ENCODE measurements around the gene PTOV1. TPM values are rescaled to one million over a fixed set of nuclear protein-coding genes. Genes with fewer than 3 reads are reported as not detected.

PTOV1 gene
- total RNA-seq, 2 donors from 2014 or later, result 63.8 to 73.3 TPM

DNA sequence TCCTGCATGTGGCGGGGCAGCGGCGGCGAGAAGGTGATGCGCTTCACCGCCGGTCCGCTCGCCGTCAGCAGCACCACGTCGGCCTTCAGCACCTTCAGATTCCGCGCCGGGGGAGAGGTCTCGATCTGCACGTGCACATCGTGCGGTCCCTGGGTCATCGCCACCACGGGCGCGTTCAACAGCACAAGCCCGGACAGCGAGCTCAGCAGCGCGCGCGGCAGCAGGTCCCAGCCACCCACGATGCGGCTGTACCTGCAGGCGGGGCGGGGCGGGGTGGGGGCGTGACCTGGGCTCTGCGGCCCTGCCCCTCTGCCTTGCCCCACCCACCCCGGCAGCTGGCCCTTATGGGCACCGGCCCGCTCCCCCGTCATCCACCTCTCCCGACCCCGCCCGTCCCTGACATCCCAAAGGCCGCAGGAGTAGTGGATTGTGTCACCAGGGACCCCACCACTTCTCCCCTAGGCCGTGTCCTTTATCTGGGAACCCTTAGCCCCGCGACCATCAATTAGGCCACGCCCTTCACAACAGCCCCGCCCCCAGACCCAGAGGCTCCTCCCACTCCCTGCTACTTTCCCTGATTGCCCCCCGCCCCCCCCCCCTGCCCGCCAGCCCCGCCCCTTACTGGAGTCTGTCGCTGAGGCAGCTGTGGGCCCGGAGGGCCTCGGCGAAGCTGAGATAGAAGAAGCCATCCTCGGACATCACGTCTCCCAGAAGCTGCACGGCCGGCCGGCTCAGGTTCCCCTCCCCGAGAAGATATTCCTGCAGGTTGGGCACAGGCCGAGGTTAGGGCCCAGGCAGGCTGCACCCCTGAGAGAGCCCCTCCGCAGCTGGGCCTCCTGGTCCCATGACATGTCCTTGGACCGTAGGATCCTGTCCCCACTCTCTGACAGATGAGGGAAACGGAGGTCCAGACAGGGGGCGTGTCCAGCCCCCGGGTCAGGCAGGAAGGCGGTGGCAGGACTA lies 39.7 kb downstream of the PTOV1 start:
- Mint-ChIP-seq H3K9me3 (no peaks in the 10 kb centered on the region), H3K27ac (no peak overlapping the region), H3K36me3 (ENCODE audit: insufficient read depth in 2 of 2) (peaks cover 13% of the 10 kb centered on the region in 2 donors), H3K27me3 (ENCODE audit: low read depth) (no peaks in the 10 kb centered on the region), H3K4me1 (ENCODE audit: low read depth) (peaks cover 46% of the 10 kb centered on the region), H3K4me3 (peak overlapping the region; percentile 80 to 87)
- peak; percentile 63 to 64 for DNase-seq
- peak; percentile 73 to 76 for ATAC-seq (replicated peaks in 1 of 2)

DNA sequence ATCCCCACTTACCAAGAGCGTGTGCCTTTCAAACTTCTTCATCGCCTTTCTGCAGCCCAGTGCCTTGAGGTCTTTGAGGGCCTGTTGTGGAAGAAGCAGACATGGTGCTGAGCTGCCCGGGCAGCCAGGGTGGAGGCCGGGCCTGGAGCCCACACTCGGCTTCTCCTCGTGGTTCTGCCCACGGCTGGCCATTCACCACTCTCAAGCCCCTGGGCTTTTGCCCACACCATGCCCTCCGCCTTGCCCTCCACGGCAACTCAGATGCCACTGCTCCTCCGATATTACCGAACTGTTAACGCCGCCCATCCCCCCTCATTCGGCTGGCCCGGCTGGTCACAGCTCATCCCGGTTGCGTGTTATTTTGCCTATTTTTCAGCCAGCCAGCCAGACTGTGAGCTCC lies 40.4 kb downstream of the PTOV1 start:
- H3K4me1 Mint-ChIP-seq (ENCODE audit: low read depth), result peaks cover 53% of the 10 kb centered on the region
- H3K27ac Mint-ChIP-seq, result no peak overlapping the region
- peak overlapping the region; percentile 33 to 40 for H3K4me3 Mint-ChIP-seq
- H3K27me3 Mint-ChIP-seq (ENCODE audit: low read depth), result no peaks in the 10 kb centered on the region
- ATAC-seq (replicated peaks in 1 of 2), result no peak
- H3K9me3 Mint-ChIP-seq, result no peaks in the 10 kb centered on the region
- no peak for DNase-seq
- peaks cover 13% of the 10 kb centered on the region in 2 donors for H3K36me3 Mint-ChIP-seq (ENCODE audit: insufficient read depth in 2 of 2)

DNA sequence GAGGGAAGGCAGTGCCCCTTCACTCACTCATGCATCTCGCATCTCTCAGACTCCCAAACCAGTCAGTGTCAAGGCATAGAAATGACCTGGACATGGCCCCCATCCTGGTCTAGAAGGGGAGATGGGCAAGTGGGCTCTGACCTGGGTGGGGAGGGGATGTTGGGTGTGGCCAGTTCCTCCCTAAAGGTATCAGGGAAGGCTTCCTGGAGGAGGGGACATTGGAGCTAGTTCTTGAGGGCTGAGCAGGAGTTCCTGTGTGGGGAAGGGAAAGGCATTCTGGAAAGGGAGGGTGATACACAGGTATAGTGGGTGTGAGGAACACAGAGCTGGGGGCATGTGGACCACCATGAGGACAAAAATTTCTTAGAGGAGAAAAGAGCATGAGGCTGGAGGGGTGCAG lies 41.8 kb downstream of the PTOV1 start:
- Mint-ChIP-seq H3K27ac (peak overlapping the region; percentile 41), H3K9me3 (no peaks in the 10 kb centered on the region), H3K27me3 (ENCODE audit: low read depth) (no peaks in the 10 kb centered on the region), H3K4me3 (peak overlapping the region; percentile 59 to 61), H3K36me3 (ENCODE audit: insufficient read depth in 2 of 2) (peaks cover 13% of the 10 kb centered on the region in 2 donors), H3K4me1 (ENCODE audit: low read depth) (peaks cover 67% of the 10 kb centered on the region)
- DNase-seq, result no peak
- no peak for ATAC-seq (replicated peaks in 1 of 2)

DNA sequence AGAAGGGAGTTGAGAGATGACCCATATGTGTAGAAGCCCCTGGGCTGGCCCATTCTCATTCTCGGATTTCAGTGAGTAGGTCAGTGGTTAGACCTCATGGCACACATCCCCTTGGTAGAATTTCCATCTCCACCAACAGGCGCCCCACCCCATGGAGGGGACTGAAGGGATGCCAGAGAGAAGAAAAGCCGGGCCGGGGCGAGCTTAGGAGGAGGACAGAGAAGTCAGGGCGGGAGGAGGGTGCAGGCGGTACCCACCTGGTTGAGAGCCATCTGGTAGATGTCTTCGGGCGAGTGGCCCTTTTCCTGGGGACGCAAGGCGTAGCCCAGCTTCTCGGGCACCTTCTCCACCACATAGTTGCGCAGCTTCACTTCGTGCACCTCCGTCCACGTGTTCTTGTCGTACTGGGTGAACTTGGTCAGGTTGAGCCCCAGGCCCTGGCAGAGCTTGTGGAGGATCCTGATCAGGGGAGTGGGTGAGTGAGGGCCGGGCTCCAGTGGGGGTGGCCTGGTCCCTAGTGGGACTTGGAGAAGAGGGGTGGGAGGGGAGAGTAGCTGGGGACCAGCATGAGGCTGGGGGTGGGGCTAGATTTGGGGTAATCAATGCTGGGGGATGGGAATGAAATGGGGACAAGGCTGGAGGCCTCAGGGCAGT lies 43.2 kb downstream of the PTOV1 start:
- Mint-ChIP-seq H3K4me3 (peak overlapping the region; percentile 81 to 87), H3K27me3 (ENCODE audit: low read depth) (no peaks in the 10 kb centered on the region), H3K27ac (peak overlapping the region; percentile 90), H3K36me3 (ENCODE audit: insufficient read depth in 2 of 2) (peaks cover 8 to 11% of the 10 kb centered on the region in 2 donors), H3K4me1 (ENCODE audit: low read depth) (peaks cover 77% of the 10 kb centered on the region), H3K9me3 (no peaks in the 10 kb centered on the region)
- DNase-seq, result peak in 1 of 2 donors; percentile 49
- no peak for ATAC-seq (replicated peaks in 1 of 2)

DNA sequence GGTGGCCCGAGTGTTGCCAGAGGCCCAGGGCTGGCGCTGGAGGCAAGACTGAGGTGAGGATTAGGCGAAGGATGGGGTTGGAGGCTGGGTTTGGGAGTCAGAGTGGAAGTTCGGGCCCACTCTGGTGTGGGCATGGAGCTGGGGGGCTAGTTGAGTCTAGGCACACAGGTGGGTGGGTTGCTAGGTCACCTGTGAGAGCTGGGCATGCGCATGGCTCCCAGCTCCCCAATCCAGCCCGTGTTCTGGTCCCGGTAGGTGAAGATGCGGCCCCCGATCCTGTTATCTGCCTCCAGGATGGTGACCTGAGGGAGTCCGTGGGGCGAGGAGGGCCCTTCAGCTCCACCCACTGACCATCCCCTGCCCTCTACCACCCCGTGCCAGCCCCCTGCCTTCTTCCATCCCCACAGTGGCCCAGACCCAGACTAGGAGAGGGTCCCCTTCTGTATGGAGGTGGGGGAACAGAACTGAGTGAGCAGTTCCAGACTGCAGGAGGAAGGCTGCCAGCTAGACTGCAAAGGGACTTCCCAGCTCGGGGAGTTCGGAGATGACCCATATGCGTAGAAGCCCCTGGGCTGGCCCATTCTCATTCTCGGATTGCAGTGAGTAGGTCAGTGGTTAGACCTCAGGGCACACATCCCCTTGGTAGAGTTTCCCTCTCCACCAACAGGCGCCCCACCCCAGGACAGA lies 44.1 kb downstream of the PTOV1 start:
- H3K4me3 Mint-ChIP-seq, result peak overlapping the region; percentile 81 to 87
- H3K27ac Mint-ChIP-seq, result peak overlapping the region; percentile 90
- H3K4me1 Mint-ChIP-seq (ENCODE audit: low read depth), result peaks cover 76% of the 10 kb centered on the region
- ATAC-seq (replicated peaks in 1 of 2) (peak; percentile 38 to 57), DNase-seq (peak; percentile 76)
- no peaks in the 10 kb centered on the region for H3K27me3 Mint-ChIP-seq (ENCODE audit: low read depth)
- H3K36me3 Mint-ChIP-seq (ENCODE audit: insufficient read depth in 2 of 2), result peaks cover 5 to 9% of the 10 kb centered on the region in 2 donors
- no peaks in the 10 kb centered on the region for H3K9me3 Mint-ChIP-seq

DNA sequence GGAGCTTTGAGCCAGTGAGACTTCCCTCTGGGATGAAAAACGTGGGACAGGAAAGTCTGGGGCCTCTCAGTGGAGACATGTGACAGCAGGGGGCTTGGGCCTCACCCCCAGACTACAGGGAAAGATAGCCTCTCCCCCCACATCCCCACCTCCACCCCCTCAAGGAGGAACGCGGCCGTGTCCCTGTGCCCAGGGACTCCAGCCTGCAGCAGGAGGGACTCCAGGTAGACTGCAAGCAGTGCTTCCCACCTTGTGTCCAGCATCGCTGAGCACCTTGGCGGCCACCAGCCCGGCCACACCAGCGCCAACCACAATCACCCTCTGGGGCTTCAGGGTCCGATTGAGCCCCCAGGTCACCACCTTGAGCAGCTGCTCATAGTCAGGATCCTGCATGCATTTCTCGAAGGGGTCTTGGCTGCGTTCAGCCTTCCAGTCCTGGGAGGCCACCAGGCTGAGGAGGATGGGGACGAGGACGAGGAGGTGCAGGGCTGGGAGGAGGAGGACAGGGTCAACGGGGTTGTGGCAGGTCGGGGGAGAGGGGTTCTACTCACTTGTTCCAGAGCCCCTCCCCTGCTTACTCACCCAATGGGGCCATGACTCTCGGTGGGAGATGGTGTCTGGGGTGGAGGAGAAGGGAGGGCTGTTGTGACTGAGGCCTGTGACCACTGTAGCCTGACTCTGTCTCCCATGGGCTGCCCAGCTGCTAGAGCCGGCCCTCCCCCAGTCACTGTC lies 44.8 kb downstream of the PTOV1 start:
- H3K27ac Mint-ChIP-seq, result peak overlapping the region; percentile 80
- no peaks in the 10 kb centered on the region for H3K27me3 Mint-ChIP-seq (ENCODE audit: low read depth)
- H3K4me1 Mint-ChIP-seq (ENCODE audit: low read depth), result peaks cover 81% of the 10 kb centered on the region
- H3K36me3 Mint-ChIP-seq (ENCODE audit: insufficient read depth in 2 of 2), result peaks cover 5 to 9% of the 10 kb centered on the region in 2 donors
- ATAC-seq (replicated peaks in 1 of 2) (peak; percentile 12 to 24), DNase-seq (peak; percentile 50 to 57)
- H3K4me3 Mint-ChIP-seq, result peak overlapping the region; percentile 81 to 87
- no peaks in the 10 kb centered on the region for H3K9me3 Mint-ChIP-seq

DNA sequence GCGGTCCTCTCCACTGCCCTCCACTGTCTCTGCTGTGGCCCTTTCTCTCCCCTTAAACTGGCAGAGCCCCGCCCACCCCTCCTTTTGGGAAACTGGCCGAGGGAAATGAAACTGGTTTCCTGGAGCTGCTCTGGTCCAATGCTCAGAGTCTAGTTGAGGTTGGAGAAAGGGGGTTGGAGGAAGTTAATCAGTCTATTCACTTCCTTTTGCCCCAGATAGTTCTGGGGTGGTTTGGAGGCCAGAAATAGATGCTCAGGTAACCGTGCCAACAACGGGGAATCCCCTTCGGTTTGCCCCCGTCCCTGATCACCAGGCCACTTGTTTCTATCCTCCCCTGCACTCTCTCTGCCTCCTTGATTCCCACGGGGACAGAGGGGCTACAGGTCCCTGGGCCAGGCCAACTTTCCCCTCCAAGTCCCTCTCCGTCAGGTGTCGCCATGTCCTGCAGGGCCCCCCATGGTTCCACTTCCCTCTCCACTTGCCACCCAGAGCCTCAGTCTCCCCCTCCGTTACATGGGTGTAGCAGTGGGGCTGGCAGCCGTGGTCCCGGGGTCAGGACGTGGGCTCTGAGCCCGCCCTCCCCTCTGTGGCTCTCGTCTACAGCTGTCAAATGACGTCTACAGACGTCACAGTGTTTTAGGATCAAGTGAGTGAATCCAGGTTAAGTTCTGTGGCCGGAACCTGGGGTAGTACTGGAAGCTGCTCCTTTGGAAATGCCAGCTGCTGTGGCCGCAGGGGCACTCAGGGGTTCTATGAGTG lies 46.1 kb downstream of the PTOV1 start, which contains the start of gene IL4I1:
TSS of gene IL4I1 (minus strand) at position 25 of the 759 bp plus-strand sequence. CDS start 727 bp downstream, outside the sequence.
- Mint-ChIP-seq H3K9me3 (no peaks in the 10 kb centered on the region), H3K27me3 (ENCODE audit: low read depth) (no peaks in the 10 kb centered on the region), H3K4me3 (peak within 1 kb of the TSS; percentile 81 to 87), H3K36me3 (ENCODE audit: insufficient read depth in 2 of 2) (peaks cover 2 to 9% of the 10 kb centered on the region in 2 donors), H3K27ac (peak within 1 kb of the TSS; percentile 80), H3K4me1 (ENCODE audit: low read depth) (peaks cover 79% of the 10 kb centered on the region)
- peak; percentile 71 to 74 for DNase-seq
- peak; percentile 55 to 63 for ATAC-seq (replicated peaks in 1 of 2)

DNA sequence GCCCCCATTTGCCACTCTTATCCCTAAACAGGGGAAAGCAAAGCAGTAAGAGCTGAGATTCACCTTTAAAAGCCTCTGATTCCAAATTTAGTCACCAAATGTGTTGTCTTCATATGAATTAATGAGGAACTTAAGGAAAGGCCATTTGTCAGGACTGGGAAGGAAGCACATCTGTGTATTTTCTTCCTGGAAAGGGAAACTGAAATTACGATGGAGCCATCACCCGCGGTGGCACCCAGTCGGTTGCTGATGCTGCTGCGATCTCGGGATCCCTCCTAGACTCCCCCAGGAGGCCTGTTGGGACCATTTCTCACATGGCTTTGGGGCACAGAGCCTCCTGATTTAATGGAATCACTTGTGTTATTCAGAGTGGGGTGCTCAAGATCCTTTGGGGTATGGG lies 53.2 kb downstream of the PTOV1 start:
- H3K4me3 Mint-ChIP-seq, result peak overlapping the region in 1 of 2 donors; percentile 49
- no peak overlapping the region for H3K27ac Mint-ChIP-seq

DNA sequence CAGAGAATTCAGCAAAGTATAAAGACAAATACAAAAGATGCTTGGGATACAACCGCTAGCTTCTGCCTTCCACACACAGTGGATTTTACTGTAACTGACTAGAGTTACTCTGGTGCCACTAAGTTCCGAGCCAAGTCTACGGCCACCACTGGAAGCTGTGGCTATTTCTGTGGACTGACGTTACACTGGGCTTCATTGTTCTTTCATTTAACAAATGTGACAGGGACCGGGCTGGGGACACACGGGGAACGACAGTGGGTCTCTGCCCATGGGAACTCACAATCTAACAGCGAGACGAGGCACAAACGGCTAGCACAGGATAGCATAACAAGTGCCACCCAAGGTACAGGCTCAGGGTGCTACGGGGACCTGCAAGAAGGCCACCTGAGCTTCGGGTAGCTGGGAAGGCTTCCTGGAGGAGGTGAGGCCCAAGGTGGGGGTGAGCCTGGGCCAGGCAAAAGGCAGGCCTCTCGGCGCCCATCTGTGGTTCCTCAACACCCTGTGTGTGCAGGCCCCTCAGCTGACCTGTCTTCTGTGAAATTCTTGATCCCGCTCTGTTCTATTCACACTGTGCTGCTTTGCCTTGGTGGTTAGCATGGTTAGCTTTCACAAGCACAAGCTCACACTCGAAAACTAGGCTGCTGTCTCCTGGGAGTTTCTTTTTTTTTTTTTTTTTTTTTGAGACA lies 56.1 kb downstream of the PTOV1 start:
- H3K27ac Mint-ChIP-seq, result peak overlapping the region; percentile 29
- H3K9me3 Mint-ChIP-seq, result no peaks in the 10 kb centered on the region
- ATAC-seq (replicated peaks in 1 of 2) (no peak), DNase-seq (no peak)
- H3K36me3 Mint-ChIP-seq (ENCODE audit: insufficient read depth in 2 of 2), result peaks cover 5 to 24% of the 10 kb centered on the region in 2 donors
- peaks cover 71% of the 10 kb centered on the region for H3K4me1 Mint-ChIP-seq (ENCODE audit: low read depth)
- H3K4me3 Mint-ChIP-seq, result no peak overlapping the region
- no peaks in the 10 kb centered on the region for H3K27me3 Mint-ChIP-seq (ENCODE audit: low read depth)

More for the DNA sequence above, 53.2 kb downstream of the PTOV1 start:
- ATAC-seq (replicated peaks in 1 of 2) (no peak), DNase-seq (no peak)
- no peaks in the 10 kb centered on the region for H3K9me3 Mint-ChIP-seq
- peaks cover 5 to 15% of the 10 kb centered on the region in 2 donors for H3K36me3 Mint-ChIP-seq (ENCODE audit: insufficient read depth in 2 of 2)
- no peaks in the 10 kb centered on the region for H3K27me3 Mint-ChIP-seq (ENCODE audit: low read depth)
- peaks cover 73% of the 10 kb centered on the region for H3K4me1 Mint-ChIP-seq (ENCODE audit: low read depth)

DNA sequence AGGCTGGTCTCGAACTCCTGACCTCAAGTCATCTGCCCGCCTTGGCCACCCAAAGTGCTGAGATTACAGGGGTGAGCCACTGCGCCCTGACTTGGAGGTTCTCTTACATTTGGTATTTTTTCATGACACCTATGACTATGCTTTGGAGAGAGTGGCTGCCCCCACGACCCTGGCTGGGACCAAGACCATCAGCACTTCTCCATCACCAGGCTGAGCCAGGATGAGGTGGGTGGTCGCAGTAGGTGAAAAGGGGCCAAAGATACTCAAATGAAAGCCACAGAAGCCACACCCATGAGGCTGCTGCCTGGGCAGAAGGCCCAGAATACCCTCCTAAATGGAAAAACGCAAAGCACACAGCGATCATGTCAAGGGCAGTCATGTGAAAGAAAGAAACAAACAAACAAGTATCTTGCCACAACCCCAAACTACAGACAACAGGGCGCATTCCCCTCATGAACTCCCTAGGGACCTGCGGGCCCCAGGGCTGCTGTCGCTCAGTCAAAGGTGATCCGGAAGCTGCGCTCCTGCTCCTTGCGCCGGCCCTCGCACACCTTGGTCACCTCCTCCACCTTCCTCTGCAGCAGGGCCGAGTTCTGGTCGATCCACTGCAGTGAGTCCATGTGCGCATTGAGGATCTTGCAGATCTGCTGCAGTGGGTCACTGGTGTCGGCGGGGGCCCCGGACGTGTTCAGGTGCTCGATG lies 56.9 kb downstream of the PTOV1 start:
- no peaks in the 10 kb centered on the region for H3K27me3 Mint-ChIP-seq (ENCODE audit: low read depth)
- H3K4me1 Mint-ChIP-seq (ENCODE audit: low read depth), result peaks cover 73% of the 10 kb centered on the region
- no peaks in the 10 kb centered on the region for H3K9me3 Mint-ChIP-seq
- no peak for ATAC-seq (replicated peaks in 1 of 2)
- H3K27ac Mint-ChIP-seq, result no peak overlapping the region
- no peak for DNase-seq
- H3K36me3 Mint-ChIP-seq (ENCODE audit: insufficient read depth in 2 of 2), result peaks cover 5 to 28% of the 10 kb centered on the region in 2 donors
- H3K4me3 Mint-ChIP-seq, result no peak overlapping the region
